LNCaP clone FGC (cell line): Measurements from ENCODE around the gene CST2.

Experiments
- DNase-seq: peaks from one replicate; pipeline ENCODE4 v3.0.0-alpha.2; 2011; ENCODE audit warnings: low read depth
- H3K4me3 ChIP-seq: 2 replicates; pipeline ENCODE4 v1.5.1; 2011; ENCODE audit warnings: mild to moderate bottlenecking, low read depth, low read length, control low read depth
- TF ChIP-seq, protein P1 (sequence below): IDR thresholded peaks from 2 replicates; pipeline ENCODE4 v1.5.1; 2012; ENCODE audit warnings: mild to moderate bottlenecking; ENCODE audit not compliant: control insufficient read depth, insufficient read depth; ENCODE audit errors: extremely low read depth

CST2 gene

DNA sequence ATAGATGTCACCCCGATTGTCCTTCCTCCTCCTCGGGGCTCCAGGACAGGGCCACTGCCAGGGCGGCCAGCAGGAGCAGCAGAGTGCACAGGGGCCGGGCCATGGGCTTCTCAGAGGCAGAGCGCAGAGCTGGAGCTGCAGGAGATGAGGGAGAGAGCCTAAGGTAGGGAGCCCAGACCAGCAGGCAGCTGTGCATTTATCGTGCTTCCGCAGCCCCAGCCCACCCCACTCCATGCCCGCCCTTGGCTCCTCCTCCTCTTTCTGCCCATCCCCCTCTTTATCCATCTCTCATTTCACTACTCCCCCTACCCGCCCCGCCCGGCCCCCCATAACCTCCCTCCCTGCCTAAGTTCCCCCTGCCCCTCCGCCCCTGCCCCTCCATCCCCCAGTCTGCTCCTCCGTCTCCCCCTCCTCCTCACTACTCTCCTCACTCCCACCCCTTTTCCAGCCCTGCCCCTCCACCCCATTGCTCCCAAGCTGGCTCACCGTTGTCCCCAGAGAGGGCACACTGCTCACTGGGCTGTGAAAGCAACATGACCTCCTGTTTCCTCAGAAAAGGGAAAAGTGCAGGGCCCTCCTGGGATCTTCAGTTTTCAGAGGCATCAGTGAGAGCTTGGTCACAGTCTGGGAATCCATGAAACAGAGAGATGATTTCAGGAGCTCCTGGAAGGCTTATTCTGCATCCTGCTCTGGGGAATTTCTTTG lies 50.3 kb downstream of the CST2 start:
- TF ChIP-seq, protein P1, sequence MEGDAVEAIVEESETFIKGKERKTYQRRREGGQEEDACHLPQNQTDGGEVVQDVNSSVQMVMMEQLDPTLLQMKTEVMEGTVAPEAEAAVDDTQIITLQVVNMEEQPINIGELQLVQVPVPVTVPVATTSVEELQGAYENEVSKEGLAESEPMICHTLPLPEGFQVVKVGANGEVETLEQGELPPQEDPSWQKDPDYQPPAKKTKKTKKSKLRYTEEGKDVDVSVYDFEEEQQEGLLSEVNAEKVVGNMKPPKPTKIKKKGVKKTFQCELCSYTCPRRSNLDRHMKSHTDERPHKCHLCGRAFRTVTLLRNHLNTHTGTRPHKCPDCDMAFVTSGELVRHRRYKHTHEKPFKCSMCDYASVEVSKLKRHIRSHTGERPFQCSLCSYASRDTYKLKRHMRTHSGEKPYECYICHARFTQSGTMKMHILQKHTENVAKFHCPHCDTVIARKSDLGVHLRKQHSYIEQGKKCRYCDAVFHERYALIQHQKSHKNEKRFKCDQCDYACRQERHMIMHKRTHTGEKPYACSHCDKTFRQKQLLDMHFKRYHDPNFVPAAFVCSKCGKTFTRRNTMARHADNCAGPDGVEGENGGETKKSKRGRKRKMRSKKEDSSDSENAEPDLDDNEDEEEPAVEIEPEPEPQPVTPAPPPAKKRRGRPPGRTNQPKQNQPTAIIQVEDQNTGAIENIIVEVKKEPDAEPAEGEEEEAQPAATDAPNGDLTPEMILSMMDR: no peak
- DNase-seq: no peak
- H3K4me3 ChIP-seq: no peak overlapping the region

DNA sequence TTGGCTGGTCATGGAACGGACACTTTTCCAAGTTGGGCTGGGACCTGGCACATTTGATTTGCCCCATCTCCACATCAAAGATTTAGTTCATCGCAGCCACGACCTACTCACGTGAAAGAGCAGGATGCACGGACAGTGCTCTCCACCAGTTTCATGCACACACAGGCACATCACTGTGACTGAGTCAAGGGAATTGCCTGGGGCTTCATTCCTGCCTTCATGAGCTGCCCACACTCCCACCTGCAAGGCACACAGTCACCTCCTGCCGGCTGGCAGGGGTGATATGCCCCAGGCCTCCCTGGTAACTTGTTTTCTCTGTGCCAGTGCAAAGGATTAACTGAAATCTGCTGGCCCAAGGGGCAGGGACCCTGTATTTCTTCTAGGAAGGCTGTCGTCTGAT lies 52.4 kb downstream of the CST2 start:
- TF ChIP-seq, protein P1: no peak
- H3K4me3 ChIP-seq: no peak overlapping the region
- no peak for DNase-seq
